ACC112 (cell line): ENCODE measurements around the gene CCDC149.
A peak's percentile ranks its signal among the peaks of the same experiment; 100 is the strongest.

Experiments
- H2AFZ ChIP-seq: fragments of 200-600 bp; sonication (generic); one replicate; pipeline ENCODE4 v1.6.0; 2017; ENCODE audit warnings: antibody characterized with exemption, low read length; ENCODE audit not compliant: unreplicated experiment
- H3K27ac ChIP-seq: fragments of 200-600 bp; sonication (generic); 2 replicates; pipeline ENCODE4 v1.5.1; 2014; ENCODE audit warnings: low read depth, mild to moderate bottlenecking, antibody characterized with exemption, low read length, moderate library complexity
- H3K27me3 ChIP-seq: fragments of 200-600 bp; sonication (generic); 2 replicates; pipeline ENCODE4 v1.6.1; 2014; ENCODE audit warnings: mild to moderate bottlenecking, antibody characterized with exemption, low read length, moderate library complexity, mixed read lengths; ENCODE audit not compliant: insufficient read depth
- H3K36me3 ChIP-seq: fragments of 200-600 bp; sonication (generic); 2 replicates; pipeline ENCODE4 v1.6.1; 2016; ENCODE audit warnings: mild to moderate bottlenecking, antibody characterized with exemption, low read length, moderate library complexity, mixed read lengths; ENCODE audit not compliant: insufficient read depth
- H3K4me1 ChIP-seq: fragments of 200-600 bp; sonication (generic); one replicate; pipeline ENCODE4 v1.6.1; 2016; ENCODE audit warnings: low read length, mixed read lengths; ENCODE audit not compliant: insufficient read depth, unreplicated experiment, control insufficient read depth
- H3K4me3 ChIP-seq: fragments of 200-600 bp; sonication (generic); 2 replicates; pipeline ENCODE4 v1.5.1; 2014; ENCODE audit warnings: mild to moderate bottlenecking, low read depth, low read length
- H3K79me2 ChIP-seq: fragments of 200-600 bp; sonication (generic); one replicate; pipeline ENCODE4 v1.6.0; 2016; ENCODE audit warnings: low read length; ENCODE audit not compliant: control insufficient read depth, unreplicated experiment, insufficient read depth

Gene CCDC149

DNA sequence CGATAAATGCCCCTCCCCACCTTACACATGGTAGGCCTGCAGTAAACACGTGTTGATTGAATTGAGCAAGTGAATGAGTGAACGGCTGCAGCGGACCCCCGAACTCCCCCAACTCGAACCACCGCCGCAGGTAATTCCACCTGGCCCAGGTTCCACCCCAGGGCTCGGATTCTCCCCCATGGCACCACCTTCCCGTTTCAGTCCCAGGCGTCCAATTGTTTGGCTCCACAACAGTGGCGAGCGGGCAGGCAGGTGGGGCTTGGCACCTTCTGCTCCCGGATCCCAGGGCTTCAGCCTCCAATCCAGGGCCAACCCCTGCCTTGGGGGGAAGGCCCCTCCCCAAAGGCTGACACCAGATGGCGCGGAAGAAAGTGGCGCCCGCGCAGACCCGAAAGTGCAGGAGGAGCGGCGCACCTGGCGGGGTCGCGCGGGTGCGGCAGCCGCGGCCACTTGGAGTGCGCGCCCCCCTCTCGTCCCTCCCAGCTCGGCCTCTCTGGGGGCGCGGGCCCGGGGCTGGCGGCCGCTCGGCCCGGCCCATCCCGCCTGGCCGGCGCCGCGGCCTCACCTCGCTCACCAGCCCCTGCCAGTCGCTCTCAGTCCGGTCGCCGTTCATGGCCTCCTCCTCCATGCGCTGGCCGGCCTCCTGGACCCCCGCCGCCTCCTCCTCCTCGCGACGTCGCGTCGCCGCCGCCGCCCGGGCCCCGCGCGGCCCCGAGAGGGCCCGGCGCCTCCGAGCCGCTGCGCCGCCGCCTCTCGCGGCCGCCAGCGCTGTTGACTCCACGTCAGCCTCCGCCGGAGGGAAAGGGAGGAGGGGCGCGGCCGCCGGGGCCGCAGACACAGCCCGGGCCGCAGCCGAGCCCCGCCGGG, at the start of gene CCDC149:
Gene CCDC149 (minus strand): TSS at position 791 of the 867 bp plus-strand sequence. CDS start 178 bp downstream, at position 613.
- Histone ChIP-seq H3K27ac (no peak within 1 kb of the TSS), H3K36me3 (no peaks in the 10 kb centered on the region), H3K4me1 (no peaks in the 10 kb centered on the region), H3K79me2 (no peaks in the 10 kb centered on the region), H3K4me3 (peak within 1 kb of the TSS; percentile 83), H3K27me3 (no peaks in the 10 kb centered on the region), H2AFZ (peak within 1 kb of the TSS; percentile 90)

DNA sequence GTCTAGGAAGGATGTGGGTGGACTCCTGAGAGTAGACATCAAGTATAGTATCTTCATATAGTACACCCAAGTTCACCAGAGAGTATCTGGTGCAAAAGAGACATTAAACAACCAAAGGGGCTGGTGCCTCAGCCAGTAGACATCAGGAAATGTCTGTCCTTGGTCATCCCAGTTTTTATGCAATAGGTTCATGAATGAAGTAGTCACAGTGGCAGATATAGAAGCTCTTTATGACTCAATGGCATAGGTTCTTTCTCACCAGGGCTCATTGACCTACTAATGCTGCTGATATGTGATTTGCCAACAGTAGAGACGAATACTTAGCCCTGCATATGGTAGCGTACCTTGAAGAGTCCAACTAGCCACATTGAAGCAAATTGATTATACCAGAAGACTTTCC, 45.0 kb upstream of the CCDC149 start:
- no peak overlapping the region for H2AFZ ChIP-seq
- H3K27ac ChIP-seq = no peak overlapping the region
- no peaks in the 10 kb centered on the region for H3K4me1 ChIP-seq
- no peaks in the 10 kb centered on the region for H3K36me3 ChIP-seq
- peaks cover 15% of the 10 kb centered on the region for H3K27me3 ChIP-seq
- no peak overlapping the region for H3K4me3 ChIP-seq
- H3K79me2 ChIP-seq = no peaks in the 10 kb centered on the region

GRCh38 chr4:24956763-24957162, 43.9 kb upstream of the CCDC149 start:
- Histone ChIP-seq H3K4me1 (no peaks in the 10 kb centered on the region), H3K27me3 (peaks cover 20% of the 10 kb centered on the region), H2AFZ (no peak overlapping the region), H3K27ac (no peak overlapping the region), H3K79me2 (no peaks in the 10 kb centered on the region), H3K4me3 (no peak overlapping the region), H3K36me3 (no peaks in the 10 kb centered on the region)

- H2AFZ ChIP-seq = no peak overlapping the region
- no peaks in the 10 kb centered on the region for H3K4me1 ChIP-seq
- H3K27ac ChIP-seq = no peak overlapping the region
- no peak overlapping the region for H3K4me3 ChIP-seq
- H3K27me3 ChIP-seq = peaks cover 26% of the 10 kb centered on the region
- H3K36me3 ChIP-seq = no peaks in the 10 kb centered on the region
- no peaks in the 10 kb centered on the region for H3K79me2 ChIP-seq
Observed at GRCh38 chr4:24956091-24956490, 43.2 kb upstream of the CCDC149 start.

- Histone ChIP-seq H3K27ac (no peak overlapping the region), H3K27me3 (peaks cover 44% of the 10 kb centered on the region), H2AFZ (no peak overlapping the region), H3K4me1 (no peaks in the 10 kb centered on the region), H3K79me2 (no peaks in the 10 kb centered on the region), H3K4me3 (no peak overlapping the region), H3K36me3 (no peaks in the 10 kb centered on the region)
Observed at GRCh38 chr4:24952667-24953066, 39.8 kb upstream of the CCDC149 start.

DNA sequence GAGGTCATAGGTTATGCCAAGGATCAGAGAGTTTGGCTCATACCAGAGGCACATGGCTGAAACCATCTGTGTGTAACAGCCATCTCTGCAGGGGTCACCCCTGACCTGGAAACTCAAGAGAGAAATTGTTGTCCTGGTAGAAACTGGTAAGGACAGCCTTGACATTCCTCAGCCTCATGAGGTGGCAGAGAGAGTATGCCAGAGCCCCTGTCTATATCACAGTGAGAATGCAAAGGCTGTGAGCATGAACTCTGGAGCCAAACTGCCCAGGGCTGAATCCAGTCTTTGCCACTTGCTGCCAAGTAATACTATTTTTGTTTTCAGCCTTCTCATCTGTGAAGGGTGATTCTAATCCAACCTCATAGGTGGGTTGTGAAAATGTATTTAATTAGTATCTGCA, 37.1 kb upstream of the CCDC149 start:
- Histone ChIP-seq H3K36me3 (no peaks in the 10 kb centered on the region), H2AFZ (no peak overlapping the region), H3K27ac (no peak overlapping the region), H3K4me1 (no peaks in the 10 kb centered on the region), H3K27me3 (peaks cover 62% of the 10 kb centered on the region), H3K4me3 (no peak overlapping the region), H3K79me2 (no peaks in the 10 kb centered on the region)

GRCh38 chr4:24937917-24938281, 25.1 kb upstream of the CCDC149 start:
- H3K36me3 ChIP-seq = no peaks in the 10 kb centered on the region
- no peaks in the 10 kb centered on the region for H3K4me1 ChIP-seq
- no peaks in the 10 kb centered on the region for H3K79me2 ChIP-seq
- H3K27ac ChIP-seq = no peak overlapping the region
- H3K4me3 ChIP-seq = no peak overlapping the region
- H3K27me3 ChIP-seq = peaks cover 13% of the 10 kb centered on the region
- H2AFZ ChIP-seq = no peak overlapping the region

- Histone ChIP-seq H3K27me3 (peaks cover 13% of the 10 kb centered on the region), H3K4me1 (no peaks in the 10 kb centered on the region), H3K27ac (no peak overlapping the region), H3K4me3 (no peak overlapping the region), H3K36me3 (no peaks in the 10 kb centered on the region), H2AFZ (no peak overlapping the region), H3K79me2 (no peaks in the 10 kb centered on the region)
Observed at GRCh38 chr4:24937176-24937916, 24.5 kb upstream of the CCDC149 start.

DNA sequence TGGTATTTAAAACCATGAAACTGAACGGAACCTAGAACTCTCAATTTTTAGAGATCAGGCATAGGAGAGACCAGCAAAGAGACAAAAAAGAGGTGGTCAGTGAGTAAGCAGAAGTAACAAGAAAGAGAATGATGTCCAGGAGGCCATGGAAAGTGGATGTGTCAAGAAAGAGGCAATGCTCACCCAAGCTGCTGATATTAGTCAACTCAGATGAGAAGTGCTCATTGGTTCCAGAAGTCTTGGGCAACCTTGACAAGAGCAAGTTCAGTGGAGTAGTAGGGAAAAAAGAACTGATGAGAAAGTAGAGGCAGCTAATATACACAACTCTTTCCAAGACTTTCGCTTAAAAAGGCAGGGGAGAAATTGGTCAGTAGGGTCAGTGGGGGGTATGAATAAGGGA, 23.0 kb upstream of the CCDC149 start:
- Histone ChIP-seq H3K4me3 (no peak overlapping the region), H3K36me3 (no peaks in the 10 kb centered on the region), H3K4me1 (no peaks in the 10 kb centered on the region), H2AFZ (no peak overlapping the region), H3K79me2 (no peaks in the 10 kb centered on the region), H3K27ac (no peak overlapping the region), H3K27me3 (peaks cover 13% of the 10 kb centered on the region)

- Histone ChIP-seq H2AFZ (no peak overlapping the region), H3K36me3 (no peaks in the 10 kb centered on the region), H3K27me3 (peaks cover 22% of the 10 kb centered on the region), H3K4me3 (no peak overlapping the region), H3K27ac (no peak overlapping the region), H3K79me2 (no peaks in the 10 kb centered on the region), H3K4me1 (no peaks in the 10 kb centered on the region)
Observed at GRCh38 chr4:24934311-24934710, 21.5 kb upstream of the CCDC149 start.
